Jurkat, Clone E6-1 (cell line): ENCODE measurements around the gene CHST13.

Source experiments
- DNase-seq: peaks from one replicate; pipeline ENCODE4 v3.0.0-alpha.2; 2011; ENCODE audit warnings: low read depth, low spot score
- H3K4me3 ChIP-seq: 2 replicates; pipeline ENCODE4 v1.5.1; 2011; ENCODE audit warnings: mild to moderate bottlenecking, low read length, control low read depth, moderate library complexity

CHST13 gene

DNA sequence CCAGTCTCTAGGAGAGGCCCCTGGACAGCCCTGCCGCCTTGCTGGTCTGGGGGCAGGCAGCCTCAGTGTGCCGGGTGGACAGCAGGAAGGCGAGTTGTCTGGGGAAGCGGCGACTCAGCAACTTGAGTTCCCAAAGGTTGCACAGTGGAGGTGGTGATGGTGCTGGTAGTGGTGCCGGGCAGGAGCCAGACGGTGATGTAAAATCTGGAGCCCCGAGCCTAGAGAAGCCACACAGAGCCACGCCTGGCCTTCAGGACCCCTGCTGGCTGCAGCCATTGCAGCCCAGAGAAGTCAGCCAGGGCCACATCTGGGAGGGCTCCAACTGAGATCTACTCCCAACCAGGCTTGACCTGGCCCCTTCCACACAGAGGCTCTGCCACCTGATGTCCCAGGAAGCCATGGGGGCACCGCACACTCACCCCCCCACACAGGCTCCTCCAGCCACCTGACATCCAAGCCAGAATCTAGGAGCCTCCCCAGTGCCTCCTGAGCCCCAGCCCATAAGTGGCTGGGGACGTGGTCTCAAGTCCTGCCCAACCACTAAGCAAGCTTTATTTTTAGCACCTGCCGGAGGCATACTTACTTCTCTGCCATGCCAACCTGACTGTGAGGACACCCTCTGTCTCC, 26.0 kb downstream of the CHST13 start:
- no peak for DNase-seq
- H3K4me3 ChIP-seq, result no peak overlapping the region

DNA sequence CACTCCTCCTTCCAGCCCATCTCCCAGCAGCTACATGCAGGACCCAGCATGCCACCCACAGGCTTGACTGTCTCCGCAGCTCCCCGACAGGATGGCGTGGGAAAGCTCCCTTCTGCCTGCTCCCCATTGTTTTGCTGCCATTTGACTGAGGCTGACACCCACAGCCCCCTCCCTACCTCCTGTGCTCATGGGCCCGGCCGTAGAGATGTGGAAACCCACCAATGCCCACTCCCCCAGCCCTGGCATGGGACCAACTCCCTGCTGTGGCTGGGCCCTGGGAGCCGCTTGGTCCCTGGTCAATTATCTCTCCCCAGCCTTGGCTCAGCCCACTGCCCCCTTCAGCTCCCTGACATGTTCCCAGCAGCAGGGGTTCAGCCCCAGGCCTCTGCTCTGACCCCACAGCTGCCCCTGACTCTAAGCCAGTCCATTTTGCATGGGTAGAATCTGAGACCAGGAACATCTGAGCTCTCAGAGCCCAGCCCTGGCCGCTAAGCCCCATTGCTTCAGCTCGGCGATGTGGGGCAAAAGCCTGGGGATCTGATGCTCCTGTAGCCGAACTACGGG, 26.6 kb downstream of the CHST13 start:
- no peak for DNase-seq
- H3K4me3 ChIP-seq, result no peak overlapping the region

DNA sequence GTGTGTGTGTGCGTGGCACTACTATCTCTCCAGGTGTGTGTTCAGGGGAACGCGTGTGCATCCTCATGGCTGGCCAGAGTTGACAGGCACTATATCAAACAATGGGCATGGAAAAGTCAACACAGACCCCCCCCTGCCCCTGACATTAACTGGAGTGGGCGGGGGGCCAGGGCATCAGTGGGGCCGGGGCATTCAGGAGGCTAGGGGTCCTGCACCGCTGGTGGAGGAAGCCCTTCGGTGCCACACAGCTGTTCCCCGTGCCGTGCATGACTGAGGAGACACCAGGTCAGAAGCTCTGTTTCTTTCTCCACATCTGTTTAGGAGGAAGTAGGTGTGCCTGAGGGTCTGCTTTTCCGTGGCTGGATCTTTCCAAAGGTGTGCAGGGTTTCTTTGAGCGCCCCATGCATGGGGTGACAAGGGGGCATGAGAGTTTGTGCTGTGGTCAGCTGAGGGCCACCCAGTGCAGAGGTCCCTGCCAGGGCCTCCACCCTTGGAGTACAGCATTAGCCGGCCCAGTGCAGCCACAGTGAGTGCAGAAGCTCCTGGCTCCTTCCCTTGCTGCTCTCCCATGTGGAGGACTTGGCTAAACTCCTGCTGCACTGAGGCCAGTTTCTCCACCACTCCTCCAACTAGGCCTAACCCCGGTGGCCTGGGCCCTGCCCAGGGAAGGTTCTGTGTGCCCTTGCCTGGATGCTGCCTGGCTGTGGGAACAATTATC, 27.3 kb downstream of the CHST13 start:
- H3K4me3 ChIP-seq, result no peak overlapping the region
- DNase-seq, result no peak

DNA sequence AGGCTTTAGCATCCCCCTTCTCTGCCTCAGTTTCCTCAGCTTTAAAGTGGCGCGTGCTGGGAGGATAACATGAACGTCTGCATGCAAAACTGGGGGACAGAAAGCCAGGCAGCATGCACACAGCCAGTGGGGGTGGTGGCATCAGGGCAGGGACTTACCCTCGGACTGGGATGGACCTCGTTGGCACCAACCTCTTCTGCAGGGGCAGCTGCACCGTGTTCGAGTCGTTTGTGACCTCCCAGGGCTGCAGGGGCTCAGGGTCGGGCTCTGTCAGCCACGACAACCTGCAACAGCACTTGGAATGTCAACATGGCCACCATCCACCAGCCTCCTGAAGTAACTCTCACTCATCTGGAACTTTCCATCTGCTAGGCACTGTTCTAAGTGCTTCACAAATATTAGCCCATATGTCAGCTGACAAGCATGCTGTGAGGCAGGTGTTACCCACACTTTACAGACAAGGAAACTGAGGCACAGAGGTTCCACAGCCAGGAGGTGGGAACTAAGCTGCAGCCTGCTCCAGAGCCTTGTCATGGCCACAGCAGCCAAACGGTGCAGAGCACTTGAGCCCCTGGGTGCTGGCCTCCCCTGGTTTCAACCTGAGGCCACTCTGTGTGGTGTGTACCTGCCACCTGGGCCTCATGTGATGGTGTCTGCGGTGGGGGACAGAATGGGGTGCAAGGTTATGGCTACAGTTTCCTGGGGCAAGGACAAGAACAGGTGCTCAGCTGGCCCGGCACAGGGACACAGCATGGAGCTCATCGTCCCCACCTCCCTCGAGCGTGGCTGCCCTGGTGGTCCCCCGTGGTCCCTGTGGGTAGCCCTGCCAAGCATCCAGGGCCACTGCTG, 28.1 kb downstream of the CHST13 start:
- H3K4me3 ChIP-seq, result no peak overlapping the region
- DNase-seq, result no peak

DNA sequence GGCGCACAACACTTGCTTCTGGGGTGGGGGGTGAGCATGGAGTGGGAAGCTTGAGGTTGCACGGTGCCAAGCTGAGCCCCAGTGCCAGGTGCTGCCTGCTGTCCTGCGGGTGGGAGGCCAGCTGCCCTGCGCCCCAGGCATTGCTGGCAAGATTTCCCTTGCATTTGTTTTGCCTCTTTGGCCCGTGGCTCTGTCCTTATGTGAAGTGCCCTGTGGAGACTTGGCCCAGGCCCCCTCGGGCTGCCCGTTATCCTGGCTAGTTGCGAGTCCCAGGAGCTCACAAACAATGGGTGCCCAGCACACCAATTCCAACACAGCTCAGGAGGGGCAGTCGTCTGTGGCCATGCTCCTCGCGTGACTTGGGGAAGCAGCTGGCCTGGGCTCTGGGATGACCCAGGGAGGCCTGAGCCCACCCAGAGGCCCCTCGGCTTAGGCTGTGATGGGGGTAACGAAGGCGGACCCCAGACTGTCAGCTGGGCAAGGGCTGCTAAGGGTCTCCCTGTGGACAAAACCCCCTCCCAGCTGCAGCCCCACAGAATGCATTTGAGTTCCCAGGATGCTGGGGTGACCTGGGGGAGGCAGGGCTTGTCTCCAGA, 28.8 kb downstream of the CHST13 start:
- H3K4me3 ChIP-seq, result no peak overlapping the region
- no peak for DNase-seq

DNA sequence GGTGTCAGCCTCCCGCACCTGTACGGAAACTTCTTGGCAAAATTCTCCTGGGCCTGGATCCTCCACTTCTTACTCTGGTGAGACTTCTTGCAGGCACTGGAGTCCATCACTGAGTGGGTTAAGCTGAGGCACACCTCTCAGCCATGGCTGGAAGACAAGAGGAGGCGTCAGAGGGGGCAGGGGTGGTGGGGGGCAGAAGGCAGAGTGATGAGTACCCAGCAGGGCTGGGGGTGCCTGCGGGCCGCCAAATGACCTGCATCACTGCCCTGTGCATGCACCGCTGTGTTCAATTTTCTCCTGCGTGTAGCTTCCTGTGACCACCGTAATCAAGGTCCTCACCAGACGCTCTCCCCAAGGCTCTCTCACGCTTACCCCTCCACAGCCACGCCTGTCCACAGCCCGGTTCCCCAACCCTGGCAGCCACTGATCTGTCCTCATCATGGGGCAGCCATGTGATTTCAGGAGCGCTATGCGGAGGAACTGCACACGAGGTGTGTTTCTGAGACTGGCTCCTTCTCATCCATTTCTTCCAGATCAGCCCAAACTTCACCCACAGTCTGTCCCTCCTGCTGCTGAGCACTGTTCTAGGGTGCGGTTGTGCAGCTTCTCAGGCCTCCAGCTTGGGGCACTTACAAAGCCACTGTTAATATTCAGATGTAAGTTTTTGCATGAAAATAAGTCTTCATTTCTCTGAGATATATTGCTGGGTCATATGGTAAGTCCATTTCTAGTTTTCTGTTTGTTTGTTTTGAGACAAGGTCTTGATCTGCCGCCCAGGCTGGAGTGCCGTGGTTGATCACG, 29.5 kb downstream of the CHST13 start:
- no peak overlapping the region for H3K4me3 ChIP-seq
- no peak for DNase-seq

DNA sequence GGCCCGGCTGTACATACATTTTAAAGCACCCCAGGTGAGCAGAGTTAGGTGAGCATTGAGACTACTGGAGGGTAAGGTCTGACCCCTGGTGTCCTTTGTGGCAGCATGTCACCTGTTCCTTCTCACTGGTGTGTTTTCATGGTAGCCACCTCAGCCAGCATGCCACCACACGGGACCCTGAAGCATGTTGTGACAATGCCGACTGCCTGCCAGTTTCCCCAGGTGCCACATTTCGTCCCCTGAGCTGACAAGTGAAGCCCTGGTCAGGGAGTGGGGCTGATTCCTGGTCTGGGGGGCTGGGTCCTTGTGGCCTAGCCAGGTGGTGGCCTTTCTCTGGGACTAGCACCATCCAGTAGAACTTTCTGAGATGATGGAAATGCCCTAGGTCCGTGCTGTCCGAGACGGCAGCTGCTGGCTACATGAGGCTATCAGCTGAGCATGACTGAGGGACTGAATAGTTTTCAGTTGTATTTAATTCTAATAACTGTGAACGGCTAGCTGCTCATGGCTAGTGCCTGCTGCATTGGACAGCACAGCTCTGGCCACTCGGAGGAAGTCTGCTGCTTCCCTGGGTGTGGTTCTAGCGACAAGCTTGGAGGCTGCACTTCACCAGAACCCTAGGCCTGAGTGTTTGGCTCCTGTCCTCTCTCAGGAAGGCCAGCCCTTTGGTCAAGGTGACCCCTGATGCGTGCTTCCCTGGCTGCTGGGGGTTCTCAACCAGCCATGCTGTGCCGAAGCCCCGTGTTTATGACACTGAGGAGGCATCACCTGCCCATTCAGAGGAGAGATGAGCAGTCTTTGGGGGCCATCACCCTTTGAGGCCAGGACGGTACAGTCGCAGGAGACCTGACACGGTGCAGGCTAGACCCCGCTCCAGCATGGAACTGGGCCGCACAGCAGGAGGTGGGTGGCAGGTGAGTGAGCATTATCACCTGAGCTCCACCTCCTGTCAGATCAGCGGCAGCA, 30.9 kb downstream of the CHST13 start:
- DNase-seq, result no peak
- no peak overlapping the region for H3K4me3 ChIP-seq

DNA sequence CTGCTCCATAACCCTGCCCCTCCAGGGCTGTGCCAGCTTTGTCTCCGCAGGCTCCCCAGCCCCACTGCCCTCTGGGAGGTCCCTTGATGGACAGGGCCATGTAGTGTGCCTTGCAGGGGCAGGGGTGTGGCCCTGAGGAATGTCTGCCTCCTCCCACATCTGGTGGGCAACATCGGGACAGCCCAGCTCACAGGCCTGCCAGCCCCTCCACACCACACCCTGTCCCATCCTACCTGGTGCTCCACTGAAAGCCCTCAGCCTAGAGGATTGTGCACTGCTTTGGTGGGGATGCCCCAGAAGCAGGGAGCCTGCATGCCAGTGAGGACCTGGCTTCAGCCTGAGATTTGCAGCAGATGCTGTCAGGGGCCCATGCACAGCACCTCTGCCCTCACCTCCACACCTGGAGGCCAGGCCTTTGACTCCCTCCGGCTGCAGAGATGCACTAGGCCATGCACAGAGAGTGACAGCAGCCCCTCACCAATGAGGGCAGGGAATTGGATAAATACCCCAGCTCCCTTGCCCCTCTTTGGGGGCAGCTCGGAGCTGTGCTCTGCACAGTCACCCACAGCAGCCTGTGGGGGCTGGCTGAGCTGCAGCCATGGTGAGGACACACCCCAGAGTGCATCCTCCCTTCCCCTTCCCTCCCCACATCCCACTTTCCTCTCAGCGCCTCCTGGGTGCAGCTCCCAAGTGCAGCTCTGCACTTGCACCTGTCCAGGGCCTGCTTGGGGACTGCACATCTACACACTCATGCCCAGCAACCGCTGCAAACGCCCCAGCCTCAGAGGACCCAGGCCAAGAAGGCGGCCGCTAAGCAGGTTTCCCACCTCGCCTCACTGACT, 32.1 kb downstream of the CHST13 start:
- no peak overlapping the region for H3K4me3 ChIP-seq
- no peak for DNase-seq

DNA sequence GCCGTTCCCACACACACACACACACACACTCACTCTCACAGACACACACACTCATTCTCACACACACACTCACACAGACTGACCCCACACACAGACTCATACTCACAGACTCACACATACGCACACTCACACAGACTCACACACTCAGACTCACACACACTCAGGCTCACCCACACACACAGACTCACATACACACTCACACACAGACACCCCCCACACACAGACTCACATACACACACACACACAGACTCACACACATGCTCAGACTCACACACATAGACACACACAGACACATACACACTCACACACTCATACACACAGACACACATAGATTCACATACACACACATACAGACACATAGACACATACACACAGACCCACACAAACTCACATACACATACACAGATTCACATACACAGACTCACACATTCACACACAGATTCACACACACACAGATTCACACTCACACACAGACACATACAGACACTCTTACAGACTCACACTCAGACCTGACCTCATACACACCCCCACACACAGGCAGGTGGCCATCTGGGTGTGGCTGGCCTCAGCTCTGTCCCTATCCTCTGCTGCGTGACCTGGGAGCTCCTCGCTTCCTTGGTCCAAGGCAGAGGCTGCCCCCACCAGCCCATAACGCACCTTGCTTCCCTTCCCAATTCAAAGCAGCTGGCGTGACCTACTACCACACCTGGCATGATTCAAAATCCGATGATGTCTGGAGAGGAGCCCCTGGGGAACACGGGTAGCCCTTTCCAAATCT, 32.9 kb downstream of the CHST13 start:
- no peak for DNase-seq
- H3K4me3 ChIP-seq, result no peak overlapping the region

DNA sequence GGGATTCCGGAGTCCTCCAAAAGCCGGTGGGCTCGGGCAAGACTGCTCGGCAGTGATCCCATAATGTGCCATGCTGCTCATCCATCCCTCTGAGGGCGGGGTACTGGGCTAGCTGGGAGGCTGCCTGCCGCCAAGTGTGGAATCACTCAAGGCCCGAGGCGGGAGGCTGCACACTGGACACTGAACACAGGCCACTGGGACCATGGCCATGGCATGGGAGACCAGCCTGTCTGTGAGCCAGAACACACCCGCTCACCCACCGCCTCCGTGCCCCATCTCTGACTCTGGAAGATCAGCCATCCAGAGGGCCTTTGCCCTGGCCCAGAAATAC, 33.4 kb downstream of the CHST13 start:
- H3K4me3 ChIP-seq, result no peak overlapping the region
- DNase-seq, result no peak

DNA sequence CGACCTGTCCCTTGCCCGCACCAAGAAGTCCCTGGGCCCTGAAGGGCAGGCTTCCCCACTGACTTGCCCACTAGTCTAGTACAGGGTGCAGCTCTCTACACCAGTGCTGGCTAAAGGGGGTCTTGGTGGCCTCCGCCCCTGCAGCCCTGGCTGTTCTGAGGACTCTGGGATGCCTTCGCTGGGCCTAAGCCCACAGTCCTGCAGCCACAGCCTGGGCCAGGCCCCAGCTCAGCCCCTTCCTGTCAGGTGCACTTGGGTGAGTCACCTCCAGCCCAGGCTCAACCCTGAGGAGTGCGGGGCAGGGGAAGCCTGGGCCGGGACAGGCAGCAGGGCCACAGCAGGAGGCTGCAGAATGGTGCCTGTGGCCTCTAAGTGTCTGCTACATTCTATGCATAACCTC, 33.8 kb downstream of the CHST13 start:
- no peak overlapping the region for H3K4me3 ChIP-seq
- no peak for DNase-seq

DNA sequence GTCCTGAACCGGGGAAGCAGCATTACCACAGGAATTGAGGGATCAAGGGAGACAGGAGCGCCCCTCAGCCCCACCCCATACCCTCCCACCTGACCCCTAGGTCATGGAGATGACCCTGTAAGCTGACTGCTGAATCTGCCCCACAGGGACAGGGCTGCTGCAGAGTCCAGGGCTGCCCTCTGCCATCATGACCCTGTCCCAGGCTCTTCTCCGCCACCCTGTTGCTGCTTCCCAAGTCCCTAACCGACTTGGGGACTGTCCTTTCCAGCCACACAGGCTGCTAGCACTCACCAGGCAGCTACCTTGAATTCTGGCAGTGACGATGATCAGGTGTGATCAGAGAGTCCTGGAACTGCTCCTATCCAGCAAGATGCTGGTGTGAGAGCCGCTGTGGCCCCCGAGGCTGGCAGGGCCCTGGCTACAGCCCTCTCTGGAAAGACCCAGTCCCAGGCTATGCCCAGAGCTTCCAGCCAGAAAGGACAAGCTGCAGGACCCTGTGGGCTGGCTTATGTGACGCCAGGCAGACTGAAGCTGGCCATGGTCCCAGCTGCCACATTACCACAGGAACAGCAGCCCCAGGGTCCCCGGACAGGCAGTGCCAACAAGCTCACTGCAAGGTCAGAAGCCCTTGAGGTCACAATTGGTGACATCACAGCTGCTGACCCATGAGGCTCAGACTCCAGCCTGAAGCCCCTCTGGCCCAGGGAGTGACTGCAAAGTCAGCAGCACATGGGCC, 34.5 kb downstream of the CHST13 start, which contains the start of gene C3orf22:
TSS of gene C3orf22 (minus strand) at position 597 of the 736 bp plus-strand sequence. CDS start 5,542 bp downstream, outside the sequence.
- no peak within 1 kb of the TSS for H3K4me3 ChIP-seq
- no peak for DNase-seq

DNA sequence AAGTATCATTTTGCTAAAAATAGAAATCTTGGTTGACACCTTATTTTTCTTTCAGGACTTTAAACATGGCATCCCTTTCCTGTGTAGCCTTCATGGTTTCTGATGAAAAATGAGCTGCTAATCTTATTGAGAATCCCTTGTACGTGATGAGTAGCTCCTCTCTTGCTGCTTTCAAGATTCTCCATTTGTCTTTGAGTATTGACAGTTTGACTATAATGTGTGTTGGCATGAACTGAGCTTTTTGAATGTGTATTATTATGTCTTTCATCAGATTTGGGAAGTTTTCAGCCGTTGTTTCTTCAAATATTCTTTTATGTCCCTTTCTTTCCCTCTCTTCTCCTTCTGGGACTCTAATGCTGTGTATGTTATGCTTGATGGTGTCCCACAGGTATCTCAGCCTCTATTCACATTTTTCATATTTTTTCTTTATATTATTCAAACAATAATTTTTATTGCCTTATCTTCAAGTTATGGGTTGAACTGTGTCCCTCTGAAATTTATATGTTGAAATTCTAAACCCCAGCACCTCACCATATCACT, 38.9 kb downstream of the CHST13 start:
- DNase-seq, result no peak
- no peak overlapping the region for H3K4me3 ChIP-seq

DNA sequence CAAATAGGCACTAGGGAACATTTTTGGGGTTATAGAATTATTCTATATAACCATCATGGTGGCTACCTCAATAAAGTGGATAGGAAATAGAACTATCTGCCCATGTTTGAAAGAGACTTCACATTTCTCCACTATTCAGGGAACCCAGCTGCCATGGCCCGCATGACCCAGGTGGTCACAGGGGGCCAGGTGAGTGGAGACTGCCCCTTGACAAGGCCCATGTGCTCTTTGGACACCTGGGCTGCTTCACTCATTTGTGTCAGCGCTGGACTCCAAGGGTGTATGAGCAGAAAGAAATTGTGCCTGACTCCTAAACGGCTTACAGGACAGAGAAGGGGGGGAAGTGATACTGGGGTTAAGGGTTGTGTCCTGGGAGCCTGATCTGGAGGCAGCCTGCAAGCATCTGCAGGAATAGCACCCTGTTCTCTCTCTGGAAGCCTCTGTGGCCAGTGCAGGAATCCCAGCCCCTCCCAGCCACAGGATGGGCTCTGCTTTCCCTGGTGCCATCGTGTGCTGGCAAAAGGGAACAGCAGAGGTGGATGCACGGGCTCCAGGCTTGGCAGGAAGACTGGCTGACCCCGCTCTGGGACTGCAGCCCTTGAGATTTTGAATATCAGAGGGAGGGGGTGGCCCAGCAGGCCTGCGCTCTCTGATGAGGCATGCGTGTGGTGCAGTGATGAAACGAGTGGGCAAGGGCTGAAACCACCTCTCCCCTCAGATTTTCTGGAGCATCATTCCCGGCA, 43.9 kb downstream of the CHST13 start:
- no peak overlapping the region for H3K4me3 ChIP-seq
- no peak for DNase-seq
